ENCODE measurements around the gene KAZN. TPM values are rescaled to one million over a fixed set of nuclear protein-coding genes. Genes with fewer than 3 reads are reported as not detected.

KAZN gene
- polyA plus RNA-seq, 1 donor from 2014 or later = 20.6 TPM

- Histone ChIP-seq H2AFZ (ENCODE audit: low read depth, low read length) (no peak overlapping the region), H3K4me2 (ENCODE audit: low read length) (no peak overlapping the region), H4K20me1 (ENCODE audit: insufficient read depth) (no peaks in the 10 kb centered on the region), H3K79me2 (replicated peaks; ENCODE audit: insufficient read depth, low read length) (no peaks in the 10 kb centered on the region), H3K9me2 (ENCODE audit: insufficient read depth, low read length) (no peaks in the 10 kb centered on the region), H3K9me3 (ENCODE audit: low read length) (no peaks in the 10 kb centered on the region), H3K9ac (ENCODE audit: low read length) (no peak overlapping the region), H3K27ac (ENCODE audit: low read length) (no peak overlapping the region), H3K27me3 (ENCODE audit: insufficient read depth, low read depth, low read length) (peaks cover 30% of the 10 kb centered on the region), H3F3A (ENCODE audit: insufficient read depth, low read length, poor library complexity, severe bottlenecking) (no peaks in the 10 kb centered on the region), H3K36me3 (ENCODE audit: insufficient read depth, low read length) (no peaks in the 10 kb centered on the region), H3K4me3 (ENCODE audit: low read length) (peak overlapping the region; percentile 83)
- TF ChIP-seq EZH2 (IDR thresholded peaks at IDR 0.05; ENCODE audit: borderline replicate concordance, insufficient read depth, low read length, poor library complexity, severe bottlenecking) (no peak), EP300 (conservative IDR thresholded peaks at IDR 0.05; ENCODE audit: poor library complexity, severe bottlenecking) (no peak), RAD21 (conservative IDR thresholded peaks at IDR 0.05) (no peak), MXI1 (conservative IDR thresholded peaks at IDR 0.05; ENCODE audit: poor library complexity, severe bottlenecking) (no peak), CTCF (IDR thresholded peaks at IDR 0.05; ENCODE audit: poor library complexity, severe bottlenecking) (no peak), POLR2AphosphoS5 (IDR thresholded peaks at IDR 0.05) (no peak), TAF1 (IDR thresholded peaks at IDR 0.05; ENCODE audit: low read depth) (no peak), SMC3 (conservative IDR thresholded peaks at IDR 0.05; ENCODE audit: poor library complexity) (no peak)
- TF ChIP-seq, protein P1, sequence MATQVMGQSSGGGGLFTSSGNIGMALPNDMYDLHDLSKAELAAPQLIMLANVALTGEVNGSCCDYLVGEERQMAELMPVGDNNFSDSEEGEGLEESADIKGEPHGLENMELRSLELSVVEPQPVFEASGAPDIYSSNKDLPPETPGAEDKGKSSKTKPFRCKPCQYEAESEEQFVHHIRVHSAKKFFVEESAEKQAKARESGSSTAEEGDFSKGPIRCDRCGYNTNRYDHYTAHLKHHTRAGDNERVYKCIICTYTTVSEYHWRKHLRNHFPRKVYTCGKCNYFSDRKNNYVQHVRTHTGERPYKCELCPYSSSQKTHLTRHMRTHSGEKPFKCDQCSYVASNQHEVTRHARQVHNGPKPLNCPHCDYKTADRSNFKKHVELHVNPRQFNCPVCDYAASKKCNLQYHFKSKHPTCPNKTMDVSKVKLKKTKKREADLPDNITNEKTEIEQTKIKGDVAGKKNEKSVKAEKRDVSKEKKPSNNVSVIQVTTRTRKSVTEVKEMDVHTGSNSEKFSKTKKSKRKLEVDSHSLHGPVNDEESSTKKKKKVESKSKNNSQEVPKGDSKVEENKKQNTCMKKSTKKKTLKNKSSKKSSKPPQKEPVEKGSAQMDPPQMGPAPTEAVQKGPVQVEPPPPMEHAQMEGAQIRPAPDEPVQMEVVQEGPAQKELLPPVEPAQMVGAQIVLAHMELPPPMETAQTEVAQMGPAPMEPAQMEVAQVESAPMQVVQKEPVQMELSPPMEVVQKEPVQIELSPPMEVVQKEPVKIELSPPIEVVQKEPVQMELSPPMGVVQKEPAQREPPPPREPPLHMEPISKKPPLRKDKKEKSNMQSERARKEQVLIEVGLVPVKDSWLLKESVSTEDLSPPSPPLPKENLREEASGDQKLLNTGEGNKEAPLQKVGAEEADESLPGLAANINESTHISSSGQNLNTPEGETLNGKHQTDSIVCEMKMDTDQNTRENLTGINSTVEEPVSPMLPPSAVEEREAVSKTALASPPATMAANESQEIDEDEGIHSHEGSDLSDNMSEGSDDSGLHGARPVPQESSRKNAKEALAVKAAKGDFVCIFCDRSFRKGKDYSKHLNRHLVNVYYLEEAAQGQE (IDR thresholded peaks at IDR 0.05; ENCODE audit: borderline replicate concordance) = no peak
These were observed 553.4 kb downstream of the KAZN start for GRCh38 chr1:15151871-15152270.

DNA sequence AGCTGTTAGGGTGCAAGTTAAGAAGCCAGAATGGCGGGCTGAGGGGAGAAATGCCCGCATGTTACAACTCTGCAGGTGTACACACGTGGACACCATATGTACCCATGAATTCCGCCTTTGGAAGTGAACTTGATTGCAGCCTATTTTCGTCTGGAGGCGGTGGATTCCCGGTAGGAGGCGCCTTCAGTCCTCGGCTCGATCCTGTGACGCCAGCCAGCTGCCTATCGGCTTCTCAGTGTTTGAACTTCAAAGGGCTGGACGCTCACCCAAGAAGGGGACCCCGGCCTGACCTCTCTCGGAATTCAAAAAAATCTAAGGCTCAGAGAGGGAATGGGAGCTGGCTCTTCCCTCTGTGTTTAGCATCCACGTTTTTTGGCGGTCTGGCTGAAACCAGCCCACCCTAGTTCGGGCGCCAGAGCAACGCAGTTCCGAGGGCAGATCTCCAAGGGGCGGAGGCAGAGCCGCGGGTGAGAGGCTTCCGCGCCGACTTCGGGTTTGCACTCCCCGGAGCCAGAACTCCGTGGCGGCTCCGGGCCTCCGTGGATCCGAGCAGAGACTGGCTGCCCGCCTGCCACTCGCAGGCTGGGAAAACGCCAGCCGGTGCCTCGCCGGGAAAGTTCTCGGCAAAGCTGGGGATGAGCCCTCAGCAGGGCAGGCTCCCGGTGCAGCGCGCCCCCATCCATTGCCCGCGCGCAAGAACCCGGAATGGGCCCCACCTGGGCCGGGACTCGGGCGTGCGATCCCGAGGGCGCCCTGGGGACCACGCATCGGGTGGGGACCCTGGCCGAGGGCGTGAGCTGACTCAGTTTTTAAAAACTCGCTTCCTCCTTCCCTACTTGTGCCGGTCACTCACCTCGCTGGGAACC, 554.1 kb downstream of the KAZN start:
- TF ChIP-seq EP300 (conservative IDR thresholded peaks at IDR 0.05; ENCODE audit: poor library complexity, severe bottlenecking) (no peak), MXI1 (conservative IDR thresholded peaks at IDR 0.05; ENCODE audit: poor library complexity, severe bottlenecking) (peak; percentile 69), RAD21 (conservative IDR thresholded peaks at IDR 0.05) (peak; percentile 80), TAF1 (IDR thresholded peaks at IDR 0.05; ENCODE audit: low read depth) (no peak), CTCF (IDR thresholded peaks at IDR 0.05; ENCODE audit: poor library complexity, severe bottlenecking) (peak; percentile 85), SMC3 (conservative IDR thresholded peaks at IDR 0.05; ENCODE audit: poor library complexity) (peak; percentile 83), POLR2AphosphoS5 (IDR thresholded peaks at IDR 0.05) (no peak)
- TF ChIP-seq, protein P1 (IDR thresholded peaks at IDR 0.05; ENCODE audit: borderline replicate concordance) = no peak
- Histone ChIP-seq H3K9me2 (ENCODE audit: insufficient read depth, low read length) (no peaks in the 10 kb centered on the region), H2AFZ (ENCODE audit: low read depth, low read length) (no peak overlapping the region), H3K4me2 (ENCODE audit: low read length) (peak overlapping the region; percentile 88), H3K9ac (ENCODE audit: low read length) (peak overlapping the region; percentile 50), H3K79me2 (replicated peaks; ENCODE audit: insufficient read depth, low read length) (no peaks in the 10 kb centered on the region), H4K20me1 (ENCODE audit: insufficient read depth) (no peaks in the 10 kb centered on the region), H3K27me3 (ENCODE audit: insufficient read depth, low read depth, low read length) (peaks cover 32% of the 10 kb centered on the region), H3F3A (ENCODE audit: insufficient read depth, low read length, poor library complexity, severe bottlenecking) (no peaks in the 10 kb centered on the region), H3K27ac (ENCODE audit: low read length) (no peak overlapping the region), H3K9me3 (ENCODE audit: low read length) (no peaks in the 10 kb centered on the region), H3K36me3 (ENCODE audit: insufficient read depth, low read length) (no peaks in the 10 kb centered on the region), H3K4me3 (ENCODE audit: low read length) (peak overlapping the region; percentile 83)
